ENCODE measurements around the gene TIMM21. TPM values are rescaled to one million over a fixed set of nuclear protein-coding genes. Genes with fewer than 3 reads are reported as not detected.

The TIMM21 gene
- total RNA-seq, 2 donors from 2014 or later: 56.5 to 71.8 TPM

DNA sequence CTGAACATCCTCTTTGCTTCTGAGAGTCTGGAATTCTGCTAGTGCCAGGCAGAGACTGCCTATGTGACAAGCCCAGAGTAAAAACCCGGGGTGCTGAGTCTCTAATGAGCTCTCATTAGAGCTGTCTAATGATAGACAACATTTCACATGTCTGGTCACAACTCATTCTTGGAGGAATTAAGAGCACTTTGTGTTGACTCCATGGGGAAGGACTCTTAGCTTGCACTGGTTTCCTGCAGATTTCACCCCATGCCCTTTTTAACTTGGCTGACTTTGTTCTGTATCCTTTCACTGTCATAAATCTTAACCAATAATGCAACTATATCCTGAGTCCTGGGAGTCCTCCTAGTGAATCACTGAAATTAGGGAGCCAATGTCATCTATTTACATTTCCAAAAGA, 34.2 kb upstream of the TIMM21 start:
- Histone ChIP-seq H3K27me3 (no peaks in the 10 kb centered on the region), H3K36me3 (no peaks in the 10 kb centered on the region), H3K9me3 (peaks cover 0 to 9% of the 10 kb centered on the region in 2 donors), H3K4me1 (peaks cover 0 to 6% of the 10 kb centered on the region in 2 donors), H3K27ac (no peak overlapping the region), H3K4me3 (no peak overlapping the region)
- DNase-seq (ENCODE audit: low spot score): no peak
- TF ChIP-seq, protein P1, sequence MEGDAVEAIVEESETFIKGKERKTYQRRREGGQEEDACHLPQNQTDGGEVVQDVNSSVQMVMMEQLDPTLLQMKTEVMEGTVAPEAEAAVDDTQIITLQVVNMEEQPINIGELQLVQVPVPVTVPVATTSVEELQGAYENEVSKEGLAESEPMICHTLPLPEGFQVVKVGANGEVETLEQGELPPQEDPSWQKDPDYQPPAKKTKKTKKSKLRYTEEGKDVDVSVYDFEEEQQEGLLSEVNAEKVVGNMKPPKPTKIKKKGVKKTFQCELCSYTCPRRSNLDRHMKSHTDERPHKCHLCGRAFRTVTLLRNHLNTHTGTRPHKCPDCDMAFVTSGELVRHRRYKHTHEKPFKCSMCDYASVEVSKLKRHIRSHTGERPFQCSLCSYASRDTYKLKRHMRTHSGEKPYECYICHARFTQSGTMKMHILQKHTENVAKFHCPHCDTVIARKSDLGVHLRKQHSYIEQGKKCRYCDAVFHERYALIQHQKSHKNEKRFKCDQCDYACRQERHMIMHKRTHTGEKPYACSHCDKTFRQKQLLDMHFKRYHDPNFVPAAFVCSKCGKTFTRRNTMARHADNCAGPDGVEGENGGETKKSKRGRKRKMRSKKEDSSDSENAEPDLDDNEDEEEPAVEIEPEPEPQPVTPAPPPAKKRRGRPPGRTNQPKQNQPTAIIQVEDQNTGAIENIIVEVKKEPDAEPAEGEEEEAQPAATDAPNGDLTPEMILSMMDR (IDR thresholded peaks at IDR 0.05): no peak

DNA sequence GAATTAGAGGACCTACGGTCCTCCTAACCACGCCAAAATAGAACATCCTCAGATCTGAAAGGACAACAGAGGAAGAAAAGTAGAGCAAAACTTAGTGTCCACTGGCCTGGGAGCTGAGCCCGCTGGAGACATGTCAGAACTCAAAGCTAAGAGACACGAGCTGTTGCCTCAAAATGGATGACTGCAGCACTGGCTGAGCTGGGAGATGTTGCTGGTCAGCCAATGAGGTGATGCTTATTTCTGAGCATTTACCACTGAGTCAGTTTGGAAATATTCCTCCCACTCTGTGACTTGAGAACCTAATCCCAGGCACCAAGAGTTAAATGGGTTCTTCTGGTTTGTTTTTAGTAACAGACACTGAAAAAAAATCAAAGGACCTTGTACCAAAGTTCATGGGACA, 33.3 kb upstream of the TIMM21 start:
- TF ChIP-seq, protein P1 (IDR thresholded peaks at IDR 0.05): no peak
- no peaks in the 10 kb centered on the region for H3K27me3 ChIP-seq
- H3K36me3 ChIP-seq: no peaks in the 10 kb centered on the region
- H3K4me3 ChIP-seq: no peak overlapping the region
- no peak for DNase-seq (ENCODE audit: low spot score)
- H3K9me3 ChIP-seq: peaks cover 0 to 9% of the 10 kb centered on the region in 2 donors
- H3K4me1 ChIP-seq: peaks cover 0 to 6% of the 10 kb centered on the region in 2 donors
- no peak overlapping the region for H3K27ac ChIP-seq

DNA sequence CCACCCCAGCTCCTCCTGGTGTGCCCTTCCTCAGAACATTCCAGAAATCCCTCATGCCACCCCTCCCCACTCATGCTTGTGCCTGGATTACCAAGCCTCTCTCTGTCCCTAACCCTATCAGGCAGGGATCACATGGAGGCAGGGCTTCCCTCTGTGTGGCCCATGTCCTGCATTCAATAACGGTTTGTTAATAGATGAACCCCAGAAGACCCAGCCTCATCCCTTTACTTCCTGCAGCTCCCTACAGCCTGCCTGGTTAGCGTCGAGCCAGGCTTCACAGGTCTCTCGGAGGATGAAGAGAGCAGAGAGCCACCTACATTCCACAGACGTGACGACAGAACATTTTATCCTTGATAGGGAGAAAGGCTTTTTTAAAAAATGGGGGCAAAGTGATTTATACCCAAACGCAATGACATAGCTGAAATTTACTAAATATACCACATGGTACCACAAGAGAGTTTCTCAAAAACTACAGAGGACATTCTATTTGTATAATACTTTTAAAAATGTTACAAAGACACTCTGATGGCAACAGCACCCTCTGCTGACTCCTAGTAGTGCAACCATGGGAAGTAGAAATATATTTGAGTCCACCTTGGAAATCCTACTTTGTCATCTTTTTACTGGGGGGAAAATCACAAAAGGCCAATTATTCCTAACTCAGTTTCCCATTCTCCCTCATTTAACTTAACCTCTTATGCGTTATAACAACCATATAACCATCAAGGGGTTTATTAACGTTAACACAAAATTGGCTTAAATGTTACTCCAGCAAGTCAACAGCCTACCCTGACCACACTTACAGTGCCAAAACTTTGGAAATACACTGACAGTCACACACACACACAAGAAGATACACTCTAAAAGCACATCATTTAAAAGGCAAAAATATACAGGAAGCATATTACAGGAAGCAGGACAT, 31.4 kb upstream of the TIMM21 start:
- DNase-seq (ENCODE audit: low spot score): no peak
- Histone ChIP-seq H3K36me3 (no peaks in the 10 kb centered on the region), H3K27ac (no peak overlapping the region), H3K4me1 (peaks cover 0 to 6% of the 10 kb centered on the region in 2 donors), H3K4me3 (no peak overlapping the region), H3K27me3 (no peaks in the 10 kb centered on the region), H3K9me3 (peaks cover 0 to 9% of the 10 kb centered on the region in 2 donors)
- TF ChIP-seq, protein P1 (IDR thresholded peaks at IDR 0.05): peak; percentile 42 to 61

DNA sequence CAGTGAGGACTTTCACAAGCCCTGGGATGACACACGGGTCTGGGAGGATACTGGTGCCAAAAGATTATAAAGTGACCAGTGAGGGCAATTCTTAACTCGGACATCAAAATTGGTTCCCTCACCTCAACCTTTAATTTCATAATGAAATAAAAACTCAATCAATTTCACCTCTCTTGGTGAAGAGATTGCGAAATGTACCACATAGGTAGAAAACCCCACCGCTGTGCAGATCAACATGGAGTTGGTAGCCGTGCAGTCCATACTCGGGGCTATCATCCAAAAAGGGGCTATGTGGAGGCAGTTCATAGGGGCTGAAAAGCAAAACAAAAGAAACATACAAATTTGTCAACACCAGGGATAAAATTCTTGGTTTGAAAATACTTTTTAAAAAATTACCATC, 25.1 kb upstream of the TIMM21 start:
- H3K4me1 ChIP-seq: no peaks in the 10 kb centered on the region
- no peak for DNase-seq (ENCODE audit: low spot score)
- TF ChIP-seq, protein P1 (IDR thresholded peaks at IDR 0.05): no peak
- no peak overlapping the region for H3K27ac ChIP-seq
- no peak overlapping the region for H3K4me3 ChIP-seq
- no peaks in the 10 kb centered on the region for H3K27me3 ChIP-seq
- no peaks in the 10 kb centered on the region for H3K36me3 ChIP-seq
- H3K9me3 ChIP-seq: no peaks in the 10 kb centered on the region

DNA sequence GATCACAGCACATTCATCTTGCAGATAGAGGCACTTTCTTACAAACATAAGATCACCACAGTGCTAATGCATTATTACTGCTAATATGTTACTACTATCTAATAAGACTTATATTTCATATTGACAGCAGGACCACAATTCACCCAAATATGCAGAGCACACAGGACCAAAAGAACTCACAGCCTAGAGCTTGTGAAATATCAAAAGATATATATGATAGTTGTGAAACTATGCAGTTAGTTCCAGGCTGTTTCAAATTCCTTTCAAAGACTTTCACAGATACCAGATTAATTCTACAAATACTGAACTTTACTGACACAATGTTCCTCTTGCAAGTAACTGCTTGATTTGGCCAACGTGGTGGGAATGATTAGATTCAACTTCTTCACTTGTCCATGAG, 23.7 kb upstream of the TIMM21 start:
- DNase-seq (ENCODE audit: low spot score): no peak
- H3K4me3 ChIP-seq: no peak overlapping the region
- H3K4me1 ChIP-seq: no peaks in the 10 kb centered on the region
- TF ChIP-seq, protein P1 (IDR thresholded peaks at IDR 0.05): no peak
- H3K36me3 ChIP-seq: no peaks in the 10 kb centered on the region
- H3K27ac ChIP-seq: no peak overlapping the region
- no peaks in the 10 kb centered on the region for H3K27me3 ChIP-seq
- no peaks in the 10 kb centered on the region for H3K9me3 ChIP-seq

Measured in right atrium auricular region (tissue), 2 donors.